Psoas muscle (tissue), 8 donors: Measurements from ENCODE around the gene COMMD10. TPM values are rescaled to one million over a fixed set of nuclear protein-coding genes. Genes with fewer than 3 reads are reported as not detected.

Experiments used
- ATAC-seq, 4 donors: fragments of 200-7000 bp; cut with Tn5 transposase; one replicate each; pipeline ENCODE4 v1.9.1; 2020; ENCODE audit warnings: moderate library complexity in 3 of 4, mild to moderate bottlenecking in 2 of 4
- DNase-seq, 2 donors: peaks; one replicate each; pipeline ENCODE4 v3.0.0-alpha.2; 2020
- H3K27ac ChIP-seq: fragments of 200-600 bp; one replicate; pipeline ENCODE4 v1.8.0; 2022
- H3K27me3 ChIP-seq, 3 donors: fragments of 200-600 bp in 1 of 3; one replicate each; pipeline versions ENCODE4 v1.6.1 to v1.8.0; 2013 to 2022; ENCODE audit warnings: low read length in 2 of 3, mild to moderate bottlenecking in 2 of 3, moderate library complexity in 1 of 3; ENCODE audit not compliant: insufficient read depth in 3 of 3
- H3K36me3 ChIP-seq, 2 donors: fragments of 200-600 bp in 1 of 2; one replicate each; pipeline versions ENCODE4 v1.6.1 to v1.8.0; 2013 to 2022; ENCODE audit warnings: low read depth in 1 of 2, mild to moderate bottlenecking in 1 of 2, moderate library complexity in 1 of 2; ENCODE audit not compliant: insufficient read depth in 1 of 2
- H3K4me1 ChIP-seq: fragments of 200-600 bp; one replicate; pipeline ENCODE4 v1.8.0; 2022
- H3K4me3 ChIP-seq: fragments of 200-600 bp; one replicate; pipeline ENCODE4 v1.8.0; 2022; ENCODE audit warnings: mild to moderate bottlenecking
- H3K9me3 ChIP-seq: fragments of 200-600 bp; one replicate; pipeline ENCODE4 v1.8.0; 2022
- WGBS, 3 donors: extraction: QIAGEN DNeasy Blood & Tissue Kit; methylation state at CpG; one replicate each; pipeline versions ENCODE4 v1.1.6 to v1.1.7; 2013; 5-methylcytosine and 5-hydroxymethylcytosine counted together
- intact Hi-C, 2 donors: fragments of 100-400 bp; cut with DNase I; formaldehyde crosslinking; loops; one replicate each; pipeline versions ENCODE4 v1.11.0 to v1.14.2; 2022
- polyA plus RNA-seq, 3 donors: library from polyadenylated mRNA; stranded (reverse); fragments of 200-250 nt; gene quantifications; one replicate each; pipeline ENCODE4 v1.2.3, GENCODE V29; 2013
- total RNA-seq, 4 donors: library from RNA; stranded (reverse); fragmentation: NEBNext Ultra II Directional in 2 of 4; extraction: Animal tissue kit (Norgen Biotek cat#: 25700) in 2 of 4; gene quantifications; one replicate each; pipeline versions ENCODE4 v1.2.1 to v1.2.4, GENCODE V29; 2021 to 2023
- TF ChIP-seq, protein P1 (sequence below): fragments of 200-600 bp; IDR thresholded peaks from one replicate; pipeline ENCODE4 v1.8.0; 2022; ENCODE audit warnings: antibody characterized with exemption
- donor health status: healthy with polysubstance abuse.
- donor health status: DM: no; HTN: no; CAD: no; lungs with moderate emphysema.
- donor health status: Bipolar disorder and iron deficiency.
- donor health status: healthy.
- donor health status: DM: yes; HTN: yes; CAD: no.
- donor health status: DM: no; HTN: no; CAD: no.
- donor health status: DM: no; HTN: no; CAD: no.
- donor health status: DM: yes; HTN: yes; CAD: no.

Gene COMMD10
- total and polyA plus RNA-seq, 7 donors, result 8.4 to 23.0 (median 16.7) TPM

DNA sequence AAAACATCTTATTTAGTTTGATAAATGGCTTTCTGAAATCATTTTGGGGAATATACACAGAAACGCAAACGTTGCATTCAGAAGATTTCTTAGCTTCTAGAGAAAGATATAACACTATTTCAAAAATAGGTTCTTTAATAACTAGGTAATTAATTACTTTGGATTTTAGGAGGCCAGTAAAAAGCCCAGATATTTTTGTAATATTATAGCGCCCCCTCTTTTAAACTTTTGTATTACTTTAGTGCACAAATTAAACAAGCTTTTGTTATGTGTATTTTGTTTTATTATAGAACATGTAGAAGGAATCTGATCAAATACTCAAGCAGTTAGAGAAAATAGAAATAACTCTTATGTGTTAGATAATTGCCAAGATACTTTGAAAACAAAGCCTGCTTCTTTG lies 57.7 kb downstream of the COMMD10 start:
- intact Hi-C loops, result no loop called here
- no peaks in the 10 kb centered on the region for H3K36me3 ChIP-seq
- H3K27ac ChIP-seq, result no peak overlapping the region
- no peaks in the 10 kb centered on the region for H3K27me3 ChIP-seq
- WGBS, 3 donors, result 95 to 97% (median 95%) methylated on average over 3 of the region's 3 CpGs
- TF ChIP-seq, protein P1, sequence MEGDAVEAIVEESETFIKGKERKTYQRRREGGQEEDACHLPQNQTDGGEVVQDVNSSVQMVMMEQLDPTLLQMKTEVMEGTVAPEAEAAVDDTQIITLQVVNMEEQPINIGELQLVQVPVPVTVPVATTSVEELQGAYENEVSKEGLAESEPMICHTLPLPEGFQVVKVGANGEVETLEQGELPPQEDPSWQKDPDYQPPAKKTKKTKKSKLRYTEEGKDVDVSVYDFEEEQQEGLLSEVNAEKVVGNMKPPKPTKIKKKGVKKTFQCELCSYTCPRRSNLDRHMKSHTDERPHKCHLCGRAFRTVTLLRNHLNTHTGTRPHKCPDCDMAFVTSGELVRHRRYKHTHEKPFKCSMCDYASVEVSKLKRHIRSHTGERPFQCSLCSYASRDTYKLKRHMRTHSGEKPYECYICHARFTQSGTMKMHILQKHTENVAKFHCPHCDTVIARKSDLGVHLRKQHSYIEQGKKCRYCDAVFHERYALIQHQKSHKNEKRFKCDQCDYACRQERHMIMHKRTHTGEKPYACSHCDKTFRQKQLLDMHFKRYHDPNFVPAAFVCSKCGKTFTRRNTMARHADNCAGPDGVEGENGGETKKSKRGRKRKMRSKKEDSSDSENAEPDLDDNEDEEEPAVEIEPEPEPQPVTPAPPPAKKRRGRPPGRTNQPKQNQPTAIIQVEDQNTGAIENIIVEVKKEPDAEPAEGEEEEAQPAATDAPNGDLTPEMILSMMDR, result no peak
- ATAC-seq, result no peak
- DNase-seq, result no peak
- H3K4me3 ChIP-seq, result no peak overlapping the region
- peaks cover 3% of the 10 kb centered on the region for H3K9me3 ChIP-seq
- H3K4me1 ChIP-seq, result no peaks in the 10 kb centered on the region

DNA sequence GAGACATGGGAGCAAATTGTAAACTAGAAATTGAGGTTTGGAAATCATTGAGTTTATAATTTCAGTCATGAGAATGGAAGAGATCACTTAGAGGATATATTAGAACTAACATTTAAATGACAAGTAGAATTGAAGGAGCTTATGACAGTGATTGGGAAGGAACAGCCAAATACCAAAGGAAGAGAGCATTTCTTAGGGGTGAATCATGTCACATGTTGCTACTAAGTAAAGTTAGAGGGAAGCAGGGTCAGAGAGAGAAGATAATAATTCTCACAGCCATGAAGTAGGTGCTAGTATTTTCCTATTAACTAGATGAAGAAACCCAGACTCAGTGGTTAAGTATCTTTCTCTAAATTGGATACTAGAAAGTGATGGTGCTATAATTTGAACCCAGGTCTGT lies 59.3 kb downstream of the COMMD10 start:
- DNase-seq (no peak), ATAC-seq (no peak)
- Histone ChIP-seq H3K4me1 (no peaks in the 10 kb centered on the region), H3K27me3 (no peaks in the 10 kb centered on the region), H3K4me3 (no peak overlapping the region), H3K27ac (no peak overlapping the region), H3K9me3 (peaks cover 3% of the 10 kb centered on the region), H3K36me3 (no peaks in the 10 kb centered on the region)
- TF ChIP-seq, protein P1, result no peak
- intact Hi-C loops, result no loop called here

DNA sequence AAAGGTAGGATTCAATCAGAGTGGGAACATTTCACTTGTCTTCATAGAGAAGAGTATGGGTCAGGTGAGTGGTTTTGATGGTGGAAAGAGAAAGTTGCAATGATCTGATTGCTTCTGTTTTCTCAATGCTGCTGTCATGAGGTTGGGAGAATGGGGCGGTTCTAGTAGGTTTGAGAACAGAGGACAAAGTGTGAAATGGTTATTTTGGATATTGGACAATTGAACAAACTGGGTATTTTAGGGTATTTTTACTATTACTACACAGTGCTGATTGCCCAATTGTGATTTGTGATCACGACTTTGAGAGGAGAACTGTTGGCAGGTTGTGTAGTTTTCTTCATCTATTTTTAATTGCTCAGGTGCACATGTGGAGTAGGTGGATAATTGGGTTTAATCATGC lies 60.2 kb downstream of the COMMD10 start:
- no peak for DNase-seq
- WGBS, 3 donors, result 86 to 95% (median 91%) methylated on average over 2 of the region's 2 CpGs
- no peaks in the 10 kb centered on the region for H3K4me1 ChIP-seq
- peaks cover 3% of the 10 kb centered on the region for H3K9me3 ChIP-seq
- no peak for ATAC-seq
- H3K27me3 ChIP-seq, result no peaks in the 10 kb centered on the region
- H3K4me3 ChIP-seq, result no peak overlapping the region
- no peak overlapping the region for H3K27ac ChIP-seq
- intact Hi-C loops, result no loop called here
- TF ChIP-seq, protein P1, result no peak
- no peaks in the 10 kb centered on the region for H3K36me3 ChIP-seq

DNA sequence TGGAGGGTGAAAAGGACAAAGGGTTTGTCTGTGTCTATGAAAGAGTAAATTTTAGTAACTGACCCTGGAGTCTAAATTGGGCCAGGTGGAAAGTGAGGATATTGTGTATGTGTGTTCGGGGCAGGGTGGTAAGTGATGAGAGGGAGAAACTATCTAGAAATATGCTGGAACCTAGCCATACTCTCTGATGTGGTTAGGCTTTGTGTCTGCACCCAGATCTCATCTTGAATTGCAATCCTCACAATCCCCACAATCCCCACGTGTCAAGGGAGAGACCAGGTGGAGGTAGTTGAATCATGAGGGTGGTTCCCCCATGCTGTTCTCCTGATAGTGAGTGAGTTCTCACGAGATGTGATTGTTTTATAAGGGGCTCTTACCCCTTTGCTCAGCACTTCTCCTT lies 60.6 kb downstream of the COMMD10 start:
- TF ChIP-seq, protein P1, result no peak
- WGBS, 3 donors, result 83 to 91% (median 86%) methylated on average over 3 of the region's 3 CpGs
- ATAC-seq (peak in 1 of 4 donors; percentile 51), DNase-seq (no peak)
- peaks cover 3% of the 10 kb centered on the region for H3K9me3 ChIP-seq
- no peaks in the 10 kb centered on the region for H3K36me3 ChIP-seq
- no peak overlapping the region for H3K4me3 ChIP-seq
- no peak overlapping the region for H3K27ac ChIP-seq
- intact Hi-C loops, result no loop called here
- no peaks in the 10 kb centered on the region for H3K27me3 ChIP-seq
- no peaks in the 10 kb centered on the region for H3K4me1 ChIP-seq

DNA sequence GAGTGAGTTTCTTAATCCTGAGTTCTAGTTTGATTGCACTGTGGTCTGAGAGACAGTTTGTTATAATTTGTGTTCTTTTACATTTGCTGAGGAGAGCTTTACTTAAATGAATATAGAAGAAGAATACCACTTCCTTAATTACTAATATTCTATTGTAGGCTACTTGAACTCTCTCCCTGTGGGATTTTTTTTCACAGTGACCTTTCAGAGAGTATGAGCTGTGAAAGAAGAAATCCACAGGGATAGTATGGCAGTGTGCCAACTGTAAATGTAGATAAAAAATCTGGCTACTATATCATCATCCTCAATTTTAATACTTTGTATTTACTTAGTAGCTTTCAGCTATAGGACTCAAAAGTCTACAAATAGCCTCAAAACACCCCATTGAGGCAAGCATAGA lies 67.3 kb downstream of the COMMD10 start:
- DNase-seq (no peak), ATAC-seq (no peak)
- H3K27me3 ChIP-seq, result no peaks in the 10 kb centered on the region
- intact Hi-C loops, result no loop called here
- no peak overlapping the region for H3K4me3 ChIP-seq
- no peak overlapping the region for H3K27ac ChIP-seq
- no peaks in the 10 kb centered on the region for H3K36me3 ChIP-seq
- H3K9me3 ChIP-seq, result no peaks in the 10 kb centered on the region
- TF ChIP-seq, protein P1, result no peak
- H3K4me1 ChIP-seq, result no peaks in the 10 kb centered on the region
